ENCODE measurements around the gene CAMKK1.
"Not testable (repeated sequence)": the region's sequence is repeated elsewhere in the genome, so short reads cannot be mapped to it uniquely, and the experiment has no call there.

Gene CAMKK1

DNA sequence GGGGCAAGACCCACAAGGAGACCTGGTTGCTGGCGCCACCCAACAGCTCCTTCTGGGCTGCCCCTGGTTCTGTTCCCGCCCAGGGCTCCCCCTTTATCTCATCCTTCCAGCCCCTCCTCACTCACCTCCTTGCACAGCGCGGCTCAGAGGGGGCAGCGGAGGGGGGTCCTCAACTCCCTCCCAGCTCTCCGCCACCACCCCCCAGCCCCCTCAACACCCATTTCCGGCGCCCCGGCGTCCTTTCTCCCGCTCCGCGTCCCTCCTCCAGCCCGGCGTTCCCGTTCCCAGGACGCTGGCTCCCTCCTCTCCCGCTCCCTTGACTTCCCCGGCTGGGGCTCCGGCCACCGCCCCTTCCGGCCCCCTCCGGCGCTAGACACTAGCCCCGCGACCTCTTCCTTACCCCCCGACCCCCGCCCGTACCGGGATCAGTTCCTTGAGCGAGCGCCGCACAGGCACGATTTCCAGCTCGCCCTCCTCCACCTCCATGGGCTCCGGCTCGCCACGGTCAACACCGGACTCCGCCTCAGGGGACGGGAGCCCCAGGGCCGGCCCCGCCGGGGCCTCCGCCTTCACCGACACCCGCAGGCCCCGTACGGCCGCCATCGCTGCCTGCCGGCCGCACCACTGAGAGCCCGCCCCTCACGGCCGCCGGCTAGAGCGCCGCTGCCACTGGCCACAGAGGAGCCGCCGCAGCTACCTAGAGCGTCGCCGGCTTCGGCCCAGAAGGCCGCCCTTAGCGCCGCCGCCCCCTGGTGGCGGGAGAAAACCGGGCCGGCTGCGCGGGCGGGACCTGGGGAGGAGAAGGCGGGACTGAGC lies 47.0 kb downstream of the CAMKK1 start, which contains the start of gene NCBP3:
Gene NCBP3 (minus strand): TSS at position 626 of the 816 bp plus-strand sequence. CDS start 23 bp downstream, at position 603.
- peak; percentile 99 for DNase-seq (ENCODE audit: low spot score)

DNA sequence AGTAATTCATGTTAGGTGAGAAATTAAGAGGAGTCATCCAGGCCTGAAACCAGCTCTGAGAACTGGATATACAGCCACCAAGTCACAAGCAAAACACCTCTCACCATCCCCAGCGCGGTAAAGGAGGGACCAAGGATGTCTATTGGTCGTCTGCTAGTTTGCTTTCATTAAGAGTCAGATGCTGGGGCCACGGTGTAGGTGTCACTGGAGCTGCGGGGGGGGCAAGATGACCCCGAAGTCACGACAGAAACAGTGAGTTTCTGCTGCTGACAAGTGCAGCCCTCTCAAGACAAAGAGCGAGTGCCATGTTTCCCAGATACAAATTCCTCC lies 47.6 kb downstream of the CAMKK1 start:
- peak; percentile 27 for DNase-seq (ENCODE audit: low spot score)

DNA sequence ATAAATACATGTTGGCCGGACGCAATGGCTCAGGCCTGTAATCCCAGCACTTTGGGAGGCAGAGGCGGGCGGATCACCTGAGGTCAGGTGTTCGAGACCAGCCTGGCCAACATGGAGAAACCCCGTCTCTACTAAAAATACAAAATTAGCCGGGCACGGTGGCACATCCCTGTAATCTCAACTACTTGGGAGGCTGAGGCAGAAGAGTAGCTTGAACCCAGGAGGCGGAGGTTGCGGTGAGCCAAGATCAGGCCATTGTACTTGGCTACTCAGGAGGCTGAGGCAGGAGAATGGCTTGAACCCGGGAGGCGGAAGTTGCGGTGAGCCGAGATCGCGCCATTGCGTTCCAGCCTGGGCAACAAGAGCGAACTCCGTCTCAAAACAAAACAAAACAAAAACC lies 48.3 kb downstream of the CAMKK1 start:
- not testable (repeated sequence) for DNase-seq (ENCODE audit: low spot score)

DNA sequence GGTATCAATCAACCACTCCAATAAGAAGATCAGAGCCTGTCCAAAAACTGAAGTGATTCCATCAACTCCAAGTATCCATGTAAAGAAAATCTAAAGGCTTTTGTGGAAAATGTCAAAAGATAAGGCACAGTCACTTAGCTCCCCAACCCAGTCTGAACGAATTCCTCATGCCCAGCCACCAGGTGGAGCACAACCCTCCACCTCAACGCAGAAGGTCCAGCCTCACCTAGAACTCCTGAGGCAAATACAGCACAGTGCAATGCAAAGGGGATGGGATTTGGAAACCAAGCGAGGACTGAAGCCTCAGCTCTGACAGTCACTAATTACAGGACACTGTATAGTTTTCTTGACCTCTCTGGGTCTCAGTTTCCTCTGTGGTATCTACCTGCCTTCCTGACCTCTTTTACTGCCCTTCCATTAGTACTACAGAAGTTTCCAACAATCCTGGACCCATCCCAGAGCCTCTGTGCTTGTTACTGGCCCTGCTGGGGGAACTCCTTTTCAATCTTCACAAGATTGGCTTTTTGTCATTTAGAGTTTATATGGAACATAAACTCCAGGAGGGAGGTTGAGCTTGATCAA lies 48.8 kb downstream of the CAMKK1 start:
- DNase-seq (ENCODE audit: low spot score): peak; percentile 58

DNA sequence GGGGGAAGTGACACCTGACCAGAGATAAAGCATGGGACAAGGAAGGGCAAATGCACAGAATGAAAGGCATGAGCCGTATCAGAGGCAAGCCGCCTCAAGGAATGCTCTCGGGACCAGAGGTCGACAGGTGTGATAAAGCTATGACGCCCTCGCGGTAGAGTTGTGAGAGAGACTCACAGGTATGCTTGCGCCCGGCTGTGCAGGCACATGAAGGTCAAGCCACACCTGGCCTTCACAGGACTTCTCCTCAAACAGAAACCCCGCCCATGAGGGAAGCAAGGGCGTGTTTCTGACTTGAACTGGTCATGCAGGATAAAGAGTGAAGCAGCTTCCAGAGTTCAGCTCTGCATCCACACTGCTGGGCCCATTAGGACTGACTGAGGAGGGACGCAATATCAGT lies 54.6 kb downstream of the CAMKK1 start:
- DNase-seq (ENCODE audit: low spot score): no peak

DNA sequence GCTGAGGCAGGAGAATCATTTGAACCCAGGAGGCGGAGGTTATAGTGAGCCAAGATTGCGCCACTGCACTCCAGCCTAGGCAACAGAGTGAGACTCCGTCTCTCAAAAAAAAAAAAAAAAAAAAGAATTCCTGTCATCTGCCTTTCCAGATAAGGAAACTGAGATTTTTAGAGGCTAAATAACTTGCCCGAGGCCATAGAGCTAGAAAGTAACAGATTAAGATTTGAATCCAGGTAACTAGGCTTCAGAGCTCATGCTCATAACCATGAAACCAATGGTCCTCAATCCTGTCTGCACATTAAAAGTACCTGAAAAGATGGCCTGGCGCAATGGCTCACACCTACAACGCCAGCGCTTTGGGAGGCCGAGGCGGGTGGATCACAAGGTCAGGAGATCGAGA lies 56.3 kb downstream of the CAMKK1 start:
- DNase-seq (ENCODE audit: low spot score): no peak

DNA sequence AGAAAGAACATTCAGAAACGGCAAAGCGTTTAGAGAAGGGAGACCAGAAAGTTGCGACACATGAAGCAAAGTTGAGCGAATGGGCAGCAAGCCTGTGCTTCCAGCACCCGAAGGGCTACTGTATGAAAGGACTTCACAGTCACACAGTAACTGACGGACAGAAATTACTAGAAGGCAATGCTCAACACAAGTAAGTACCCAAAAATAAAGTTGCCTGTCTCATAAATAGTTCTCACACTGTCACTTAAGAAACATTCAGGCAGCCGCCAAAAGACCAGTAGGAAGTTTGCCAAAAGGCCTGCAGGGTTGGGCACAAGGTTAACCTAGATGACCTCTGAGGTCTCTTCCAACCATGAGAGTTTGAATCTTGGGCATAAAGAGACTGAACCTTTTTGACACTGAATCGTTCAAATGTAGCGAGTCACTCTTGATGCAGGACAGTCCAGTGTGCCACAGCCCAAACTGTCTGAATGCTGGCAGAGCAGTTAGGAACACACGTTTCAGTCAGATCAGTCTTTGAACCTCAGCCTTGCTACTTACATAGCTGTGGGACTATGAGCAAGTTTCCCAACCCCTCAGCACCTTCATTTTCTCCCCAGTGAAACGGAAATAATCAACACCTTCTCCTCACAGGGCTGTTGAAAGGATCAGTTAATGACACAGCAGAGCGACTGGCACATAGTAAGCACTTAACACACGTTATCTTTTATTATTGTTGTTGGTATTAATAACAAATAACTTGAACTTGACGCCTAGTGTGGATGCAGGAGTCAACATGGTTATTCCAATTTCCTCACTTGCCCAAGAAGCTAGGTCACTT lies 57.2 kb downstream of the CAMKK1 start:
- no peak for DNase-seq (ENCODE audit: low spot score)

DNA sequence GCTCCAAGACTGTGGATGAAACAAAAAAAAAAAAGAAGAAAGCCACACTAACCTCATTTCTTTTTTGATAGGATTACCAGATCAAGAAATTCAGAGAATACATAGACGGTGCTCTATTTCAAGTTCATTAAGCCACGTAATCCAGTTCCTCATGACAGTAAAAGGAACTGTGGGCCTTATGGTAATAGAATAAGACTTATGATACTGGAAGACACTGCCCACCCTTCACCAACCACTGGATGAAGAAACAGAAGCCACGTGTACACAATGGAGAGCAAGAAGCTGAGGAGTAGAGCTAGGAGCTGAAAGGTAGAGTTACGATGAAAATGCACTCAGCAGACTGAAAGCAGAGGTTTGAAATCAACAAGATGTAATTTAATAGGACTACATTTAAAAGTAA lies 58.0 kb downstream of the CAMKK1 start:
- no peak for DNase-seq (ENCODE audit: low spot score)

DNA sequence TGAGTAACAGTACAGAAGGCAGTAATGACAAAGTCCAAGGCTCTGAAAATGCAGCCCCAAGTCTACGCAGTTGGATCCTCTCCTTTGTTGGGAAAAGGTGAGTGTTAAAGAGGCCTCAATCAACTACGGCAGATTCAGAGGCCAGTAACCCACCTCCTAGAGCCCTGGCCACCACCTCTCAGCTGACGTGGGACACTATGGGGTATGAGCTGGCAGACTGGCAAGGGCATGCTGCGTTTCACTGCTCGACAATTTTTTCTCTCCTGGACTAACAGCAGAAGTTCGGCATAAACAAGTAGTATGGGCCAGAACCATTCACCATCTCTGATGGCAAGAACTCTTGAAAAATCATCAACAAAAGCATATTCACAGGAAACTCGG lies 64.0 kb downstream of the CAMKK1 start:
- DNase-seq (ENCODE audit: low spot score): no peak

DNA sequence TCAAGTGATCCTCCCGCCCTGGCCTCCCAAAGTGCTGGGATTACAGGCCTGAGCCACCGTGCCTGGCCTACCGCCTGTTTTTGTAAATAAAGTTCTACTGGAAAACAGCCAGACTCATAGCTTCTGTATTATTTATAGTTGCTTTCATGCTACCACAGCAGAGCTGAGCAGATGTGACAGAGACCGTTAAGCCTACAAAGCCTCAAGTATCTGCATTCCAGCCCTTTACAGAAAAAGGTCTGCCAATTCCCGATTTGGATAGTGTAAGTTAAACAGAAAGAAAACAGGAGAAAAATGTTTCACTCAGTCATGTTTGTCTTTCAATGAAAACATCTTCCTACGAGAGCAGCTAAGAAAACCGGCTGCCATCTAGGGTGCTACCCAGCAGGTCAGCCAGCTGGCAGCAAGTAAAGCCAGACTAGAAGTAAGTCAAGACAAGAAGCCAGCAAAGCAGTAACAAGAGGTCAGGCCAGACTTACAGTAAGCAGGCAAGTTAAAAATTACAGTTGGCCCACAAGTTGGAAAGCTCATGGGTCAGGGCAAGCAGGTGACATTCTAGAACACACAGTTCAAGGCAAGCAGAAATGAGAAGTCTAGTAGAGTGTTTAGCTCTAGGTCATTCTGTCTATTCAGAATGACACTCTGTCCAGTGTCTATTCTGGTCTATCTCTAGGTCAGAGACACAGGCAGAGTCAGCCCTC lies 64.6 kb downstream of the CAMKK1 start:
- DNase-seq (ENCODE audit: low spot score): peak; percentile 14

DNA sequence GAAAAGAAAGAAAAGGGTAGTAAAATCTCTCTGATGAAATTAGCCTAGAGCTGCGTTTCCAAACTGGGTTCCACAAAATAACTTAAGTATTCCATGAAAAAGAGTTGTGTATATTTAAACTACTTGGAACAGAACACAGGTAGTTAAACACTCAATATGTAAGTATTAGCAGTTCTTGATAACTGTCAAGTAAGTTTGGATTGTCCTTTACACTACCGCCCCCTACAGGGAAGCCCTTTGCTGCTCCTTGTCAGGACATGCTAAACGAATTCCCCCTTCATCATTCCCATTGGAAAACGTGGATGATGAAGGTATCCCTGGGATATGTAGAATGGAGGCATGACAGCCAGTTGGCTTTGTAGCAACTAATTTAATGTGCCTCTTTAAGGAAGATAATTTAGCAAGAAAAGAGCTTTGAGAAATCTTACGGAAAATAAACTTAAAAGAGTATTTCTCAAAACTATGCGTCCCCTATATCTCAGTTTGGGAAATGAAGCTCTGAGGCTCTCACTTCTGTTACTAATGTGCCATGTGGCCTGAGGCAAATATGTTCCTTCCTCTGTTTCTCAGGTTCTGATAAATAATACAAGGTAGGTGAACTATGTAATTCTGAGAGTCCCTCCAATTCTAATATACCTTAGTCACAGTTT lies 65.6 kb downstream of the CAMKK1 start:
- peak; percentile 68 for DNase-seq (ENCODE audit: low spot score)

DNA sequence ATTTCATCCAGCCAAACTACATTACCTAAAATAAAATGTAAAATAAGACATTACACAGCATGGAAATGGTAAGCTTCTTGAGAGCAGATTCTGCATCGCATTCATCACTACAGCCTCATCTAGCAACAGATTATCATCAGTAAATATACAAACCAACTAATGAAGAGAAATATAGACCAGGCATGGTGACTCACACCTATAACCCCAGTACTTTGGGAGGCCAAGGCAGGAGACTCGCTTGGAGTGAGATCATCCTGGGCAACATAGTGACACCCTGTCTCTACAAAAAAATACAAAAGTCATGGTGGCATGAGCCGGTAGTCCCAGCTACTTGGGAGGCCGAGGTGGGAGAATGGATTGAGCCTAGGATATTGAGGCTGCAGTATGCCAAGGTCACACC lies 66.7 kb downstream of the CAMKK1 start:
- no peak for DNase-seq (ENCODE audit: low spot score)

DNA sequence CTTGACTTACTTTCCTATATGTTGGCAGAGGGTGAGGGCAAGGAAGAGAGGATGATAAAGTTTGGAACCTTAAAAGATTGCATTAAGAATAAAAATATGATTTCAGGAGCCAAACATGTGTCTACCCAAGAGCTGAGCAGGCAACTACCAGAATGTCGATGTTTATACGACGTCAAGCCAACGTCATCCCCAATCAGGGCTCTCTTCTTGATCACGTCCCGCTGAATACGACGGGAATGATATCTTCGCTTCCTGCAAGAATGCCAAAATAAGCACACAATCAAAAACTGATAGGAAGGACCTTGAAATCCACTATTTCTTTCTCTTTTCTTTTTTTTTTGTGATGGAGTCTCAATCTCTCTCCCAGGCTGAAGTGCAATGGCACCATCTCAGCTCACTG lies 71.8 kb downstream of the CAMKK1 start:
- no peak for DNase-seq (ENCODE audit: low spot score)

DNA sequence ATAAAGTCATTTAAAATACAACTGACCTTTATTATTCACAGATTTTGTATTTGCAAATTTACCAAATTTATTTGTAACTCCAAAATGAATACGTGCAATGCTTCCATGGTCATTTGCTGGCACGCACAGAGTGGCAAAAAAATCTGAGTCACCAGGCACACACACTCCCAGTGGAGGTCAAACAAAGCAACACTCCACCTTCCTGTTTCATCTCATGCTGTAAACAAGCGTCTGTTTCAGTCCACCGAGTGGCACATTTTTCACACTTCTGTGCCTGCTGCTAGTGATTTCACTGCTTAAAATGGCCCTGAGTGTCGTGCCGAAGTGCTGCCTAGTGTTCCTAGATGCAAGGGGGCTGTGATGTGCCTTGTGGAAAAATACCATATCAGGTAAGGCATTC lies 74.1 kb downstream of the CAMKK1 start:
- no peak for DNase-seq (ENCODE audit: low spot score)

DNA sequence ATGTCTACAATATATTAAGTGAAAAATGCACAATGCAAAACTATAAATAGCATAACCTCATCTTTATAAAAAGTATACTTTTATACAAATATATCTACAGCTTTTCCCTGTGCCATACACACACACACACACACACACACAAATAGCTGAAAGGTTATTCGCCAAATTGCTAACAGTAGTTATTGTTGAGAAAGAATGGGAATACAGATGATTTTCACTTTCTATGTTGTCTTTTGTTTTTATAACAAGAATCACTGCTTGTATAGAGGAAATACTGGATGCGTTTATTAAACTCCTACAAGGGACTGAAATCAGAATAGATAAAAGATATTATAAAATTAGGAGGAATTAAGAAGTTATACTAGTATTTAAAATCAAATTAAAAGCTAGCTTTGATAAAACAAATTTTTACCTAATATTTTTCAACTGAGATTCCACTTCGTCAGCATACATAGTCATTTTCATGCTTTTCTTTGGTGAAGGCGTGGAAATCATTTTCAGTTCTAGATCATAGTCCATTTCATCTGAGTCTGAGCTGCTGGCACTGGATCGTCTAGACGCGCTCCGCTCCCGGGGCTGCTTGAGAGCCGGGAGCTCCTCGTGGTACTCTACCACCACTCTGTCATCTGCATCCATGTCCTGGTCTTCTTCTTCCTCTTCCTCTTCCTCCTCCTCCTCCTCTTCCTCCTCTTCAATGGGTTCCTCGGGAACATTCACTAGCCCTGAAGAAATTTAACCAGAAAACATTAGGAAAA lies 74.8 kb downstream of the CAMKK1 start:
- DNase-seq (ENCODE audit: low spot score): no peak

DNA sequence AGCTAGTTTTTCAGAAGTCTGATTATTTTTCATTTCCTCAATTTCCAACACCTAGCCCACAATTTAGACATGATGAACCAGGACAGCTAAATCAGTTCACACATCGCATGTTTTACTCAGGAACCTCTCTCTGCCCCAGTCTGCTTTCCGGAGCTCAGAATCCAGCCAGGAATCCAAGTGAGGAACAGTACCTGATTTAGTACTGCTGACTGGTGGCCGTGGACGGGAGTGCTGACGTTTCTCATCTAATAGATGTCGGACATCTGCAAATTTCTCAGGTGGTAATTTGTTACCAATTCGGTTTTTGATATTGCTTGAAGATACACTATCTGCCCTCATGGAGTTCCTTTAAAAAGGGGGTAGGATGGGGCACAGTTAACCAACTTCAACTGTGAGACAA lies 76.9 kb downstream of the CAMKK1 start:
- no peak for DNase-seq (ENCODE audit: low spot score)

DNA sequence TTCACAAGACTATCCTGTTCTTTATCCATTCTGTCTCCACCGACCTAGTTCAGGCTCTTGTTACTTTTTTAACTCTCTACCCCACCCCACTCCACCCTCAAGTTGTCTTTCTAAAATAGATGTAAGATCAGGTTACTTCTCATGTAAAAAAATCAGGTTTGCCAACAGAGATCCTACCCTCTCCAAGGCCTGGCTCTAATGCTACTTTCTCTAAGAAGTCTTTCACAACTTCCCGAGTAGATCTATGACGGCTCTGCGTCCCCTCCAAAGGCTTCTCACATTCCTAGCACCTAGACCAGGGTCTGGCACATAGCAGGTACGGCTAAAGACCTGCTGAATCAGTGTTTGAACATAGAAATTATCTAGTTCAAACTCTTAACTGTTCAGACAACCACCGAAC lies 77.7 kb downstream of the CAMKK1 start:
- DNase-seq (ENCODE audit: low spot score): no peak

DNA sequence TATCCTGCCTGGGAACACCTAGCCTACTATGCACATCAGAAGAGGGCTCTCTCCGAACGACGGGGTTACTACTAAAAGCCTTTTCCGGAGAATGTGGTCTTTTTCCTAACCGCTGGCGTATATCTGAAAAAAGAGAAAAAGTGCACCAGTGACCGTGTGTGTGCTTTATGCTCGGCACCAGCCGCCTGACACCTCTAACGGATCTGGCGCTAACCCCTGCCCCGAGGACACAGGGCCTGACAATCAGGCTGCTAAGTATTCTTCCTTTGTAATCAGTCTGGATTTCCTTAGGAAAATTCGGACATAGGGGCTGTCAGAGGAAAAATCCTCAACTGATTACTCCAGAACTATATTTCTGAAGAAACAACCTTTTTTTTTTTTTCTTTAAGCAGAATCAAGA lies 78.5 kb downstream of the CAMKK1 start:
- no peak for DNase-seq (ENCODE audit: low spot score)

DNA sequence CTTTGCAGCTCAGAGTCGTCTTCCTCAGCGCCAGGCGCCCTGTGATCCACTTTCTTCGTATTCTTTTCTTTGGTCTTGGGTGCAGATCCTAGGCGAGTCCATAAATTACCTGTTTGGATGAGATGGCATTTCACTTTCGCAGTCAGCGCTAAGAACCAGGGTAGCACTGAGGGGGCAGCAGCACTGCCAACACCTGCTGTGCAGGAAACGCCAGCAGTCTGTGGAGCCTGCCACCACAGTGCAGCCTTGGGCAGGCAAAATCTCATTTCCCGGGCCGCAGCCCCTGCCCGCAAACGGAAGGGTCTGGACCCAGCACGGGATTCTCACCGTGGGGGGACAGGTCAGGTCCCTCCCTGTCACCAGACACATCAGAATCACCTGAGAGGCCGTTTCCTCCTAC lies 79.7 kb downstream of the CAMKK1 start:
- DNase-seq (ENCODE audit: low spot score): no peak

DNA sequence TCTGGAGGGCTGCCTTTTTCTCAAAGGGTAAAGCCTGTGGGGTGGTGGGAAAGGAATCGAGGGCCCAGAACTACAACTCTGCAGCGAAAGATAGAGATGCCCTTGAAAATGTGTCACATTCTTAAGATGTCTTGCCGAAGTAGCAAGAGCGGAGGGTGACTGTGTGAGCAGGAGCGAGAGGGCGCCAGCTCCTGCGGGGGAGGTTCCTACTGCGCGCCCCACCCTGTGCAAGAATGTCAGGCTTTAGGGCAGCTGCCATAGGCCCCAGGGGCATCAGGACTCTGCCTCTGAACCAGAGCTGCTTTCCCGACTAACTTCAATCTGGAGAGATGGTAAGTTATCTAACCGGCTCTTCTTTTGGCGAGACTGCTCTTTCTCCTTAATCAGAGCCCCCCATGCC lies 80.1 kb downstream of the CAMKK1 start:
- DNase-seq (ENCODE audit: low spot score): no peak

DNA sequence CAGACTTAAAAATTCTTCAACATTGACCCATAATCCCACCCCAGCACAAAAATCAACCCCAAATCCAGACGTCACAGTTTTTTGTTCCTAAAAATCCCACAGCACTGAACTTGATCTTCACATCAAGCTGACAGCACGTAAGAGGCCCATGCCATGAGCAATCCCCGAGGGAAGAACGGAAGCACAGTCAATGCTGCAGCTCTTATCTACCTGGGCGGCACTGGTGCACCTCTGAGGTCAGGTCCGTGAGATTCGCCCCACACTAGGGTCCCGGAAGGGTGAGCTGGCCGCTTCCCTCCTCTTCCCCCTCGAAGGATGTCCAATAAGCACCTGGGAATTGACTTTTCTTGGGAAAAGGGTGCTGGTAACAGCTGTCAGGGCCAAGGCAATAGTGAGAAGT lies 80.6 kb downstream of the CAMKK1 start:
- no peak for DNase-seq (ENCODE audit: low spot score)
